Epithelial cell of esophagus (primary cell): ENCODE data around the gene MYO18A.

Source experiments
- DNase-seq: peaks from one replicate; pipeline ENCODE4 v3.0.0; 2010; ENCODE audit warnings: low read depth
- H3K4me3 ChIP-seq: 2 replicates; pipeline ENCODE4 v1.5.1; 2011; ENCODE audit warnings: mild to moderate bottlenecking, low read length, control low read depth
- CTCF ChIP-seq: IDR thresholded peaks from 2 replicates; pipeline ENCODE4 v1.5.1; 2011; ENCODE audit warnings: low read depth, mild to moderate bottlenecking, low read length, control low read depth, inconsistent platforms; ENCODE audit not compliant: insufficient read depth; ENCODE audit errors: missing control alignments

Gene MYO18A

GRCh38 chr17:29022074-29022473, 158.1 kb downstream of the MYO18A start:
- TF ChIP-seq CTCF: no peak
- DNase-seq: no peak
- H3K4me3 ChIP-seq: no peak overlapping the region

- H3K4me3 ChIP-seq: no peak overlapping the region
- TF ChIP-seq CTCF: no peak
- DNase-seq: no peak
Measured at GRCh38 chr17:29021226-29021625, 159.0 kb downstream of the MYO18A start.
